ENCODE data around the gene TXNDC2. TPM values are rescaled to one million over a fixed set of nuclear protein-coding genes. Genes with fewer than 3 reads are reported as not detected.

The TXNDC2 gene
- total RNA-seq (not detected in 2 replicates), polyA plus RNA-seq (not detected in 2 replicates)

DNA sequence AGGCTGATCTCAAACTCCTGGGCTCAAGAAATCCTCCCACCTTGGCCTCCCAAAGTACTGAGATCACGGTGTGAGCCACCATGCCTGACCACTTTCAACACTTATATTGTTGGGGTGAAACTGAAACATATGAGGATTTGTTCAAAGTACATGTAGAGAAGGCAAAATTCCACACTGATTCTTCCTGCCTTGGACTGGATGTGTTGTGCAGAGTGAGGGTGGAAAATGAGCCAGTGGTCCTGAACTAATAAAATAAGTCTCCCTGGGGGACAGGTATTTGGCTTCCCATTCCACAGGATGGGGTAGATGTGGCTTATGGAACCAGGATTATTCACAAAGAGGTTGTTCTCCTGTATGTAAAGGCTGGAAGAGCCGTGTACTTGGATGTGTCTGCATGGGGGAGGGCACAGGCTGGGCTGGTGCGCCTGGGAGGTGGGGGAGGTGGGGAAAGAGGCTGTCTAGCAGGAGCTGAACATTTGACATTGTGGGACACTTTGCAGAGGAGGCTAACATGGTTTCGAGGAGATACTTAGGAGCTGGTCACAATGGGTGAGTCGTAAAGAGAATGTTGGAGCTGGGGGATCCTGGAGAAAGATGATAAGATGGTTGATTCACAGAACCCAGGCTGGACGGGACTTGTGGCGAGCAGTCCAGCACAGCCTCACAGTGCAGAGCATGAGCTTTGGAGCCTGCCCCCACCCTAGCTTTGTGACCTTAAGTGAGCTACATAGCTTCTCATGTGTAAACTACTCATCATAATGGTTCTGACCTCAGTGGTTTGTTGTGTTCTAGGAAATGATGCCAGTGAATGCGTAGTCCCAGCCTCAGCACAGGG, at the start of gene TXNDC2:
TXNDC2 (plus strand) TSS at position 804 of the 835 bp plus-strand sequence. CDS start 708 bp downstream, outside the sequence.
- H3K36me3 ChIP-seq = no peaks in the 10 kb centered on the region
- DNase-seq (ENCODE audit: low read depth in 1 of 2, low spot score in 1 of 2) = peak in 1 of 2 donors; percentile 20
- H3K4me1 ChIP-seq (ENCODE audit: low read depth) = no peaks in the 10 kb centered on the region
- H3K9me3 ChIP-seq (ENCODE audit: low read depth) = no peaks in the 10 kb centered on the region
- H3K27me3 ChIP-seq = no peaks in the 10 kb centered on the region
- no peak within 1 kb of the TSS for H3K4me3 ChIP-seq
- no peak within 1 kb of the TSS for H3K27ac ChIP-seq
- TF ChIP-seq, protein P1, sequence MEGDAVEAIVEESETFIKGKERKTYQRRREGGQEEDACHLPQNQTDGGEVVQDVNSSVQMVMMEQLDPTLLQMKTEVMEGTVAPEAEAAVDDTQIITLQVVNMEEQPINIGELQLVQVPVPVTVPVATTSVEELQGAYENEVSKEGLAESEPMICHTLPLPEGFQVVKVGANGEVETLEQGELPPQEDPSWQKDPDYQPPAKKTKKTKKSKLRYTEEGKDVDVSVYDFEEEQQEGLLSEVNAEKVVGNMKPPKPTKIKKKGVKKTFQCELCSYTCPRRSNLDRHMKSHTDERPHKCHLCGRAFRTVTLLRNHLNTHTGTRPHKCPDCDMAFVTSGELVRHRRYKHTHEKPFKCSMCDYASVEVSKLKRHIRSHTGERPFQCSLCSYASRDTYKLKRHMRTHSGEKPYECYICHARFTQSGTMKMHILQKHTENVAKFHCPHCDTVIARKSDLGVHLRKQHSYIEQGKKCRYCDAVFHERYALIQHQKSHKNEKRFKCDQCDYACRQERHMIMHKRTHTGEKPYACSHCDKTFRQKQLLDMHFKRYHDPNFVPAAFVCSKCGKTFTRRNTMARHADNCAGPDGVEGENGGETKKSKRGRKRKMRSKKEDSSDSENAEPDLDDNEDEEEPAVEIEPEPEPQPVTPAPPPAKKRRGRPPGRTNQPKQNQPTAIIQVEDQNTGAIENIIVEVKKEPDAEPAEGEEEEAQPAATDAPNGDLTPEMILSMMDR (IDR thresholded peaks at IDR 0.05; ENCODE audit: low read depth, low read length) = no peak

DNA sequence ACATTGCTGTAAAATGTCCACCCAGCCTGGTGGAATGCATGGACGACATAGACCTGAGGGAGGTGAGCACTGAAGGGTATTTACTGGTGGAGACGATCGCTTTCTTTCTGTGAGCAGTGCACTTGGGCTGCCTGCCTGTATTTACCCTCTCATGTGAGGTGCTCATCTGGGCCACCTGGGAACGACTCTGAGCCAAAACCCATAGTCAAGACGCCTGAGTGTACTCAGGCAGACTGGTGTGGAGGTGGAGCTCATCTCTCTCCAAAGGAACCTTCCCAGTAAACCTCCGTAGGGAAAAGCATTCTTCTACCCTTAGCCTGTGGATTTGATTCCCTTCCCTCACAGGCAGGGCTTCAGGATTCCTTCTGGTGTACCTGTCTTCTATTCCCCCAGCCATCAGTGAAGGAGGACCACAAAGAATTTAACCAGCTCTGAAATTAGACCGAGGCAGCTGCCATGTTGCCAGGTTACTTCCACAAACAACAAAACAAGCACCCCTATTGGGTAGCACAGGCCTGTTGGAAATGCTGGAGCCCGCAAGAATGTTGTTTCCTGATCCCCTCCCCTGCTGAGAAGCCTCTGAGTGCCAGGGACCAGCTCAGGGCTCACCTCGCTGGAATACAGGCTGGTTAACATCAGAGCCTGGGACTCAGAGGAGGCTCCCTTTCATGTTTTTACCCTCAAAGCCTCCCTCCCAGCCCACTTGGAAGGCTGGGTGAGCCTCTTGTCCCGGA, 47.5 kb upstream of the TXNDC2 start:
- no peaks in the 10 kb centered on the region for H3K9me3 ChIP-seq (ENCODE audit: low read depth)
- H3K27ac ChIP-seq = no peak overlapping the region
- DNase-seq (ENCODE audit: low read depth in 1 of 2, low spot score in 1 of 2) = peak; percentile 12 to 45
- peaks cover 8% of the 10 kb centered on the region for H3K27me3 ChIP-seq
- peaks cover 11% of the 10 kb centered on the region for H3K4me1 ChIP-seq (ENCODE audit: low read depth)
- H3K4me3 ChIP-seq = no peak overlapping the region
- TF ChIP-seq, protein P1 (IDR thresholded peaks at IDR 0.05; ENCODE audit: low read depth, low read length) = no peak
- H3K36me3 ChIP-seq = no peaks in the 10 kb centered on the region

DNA sequence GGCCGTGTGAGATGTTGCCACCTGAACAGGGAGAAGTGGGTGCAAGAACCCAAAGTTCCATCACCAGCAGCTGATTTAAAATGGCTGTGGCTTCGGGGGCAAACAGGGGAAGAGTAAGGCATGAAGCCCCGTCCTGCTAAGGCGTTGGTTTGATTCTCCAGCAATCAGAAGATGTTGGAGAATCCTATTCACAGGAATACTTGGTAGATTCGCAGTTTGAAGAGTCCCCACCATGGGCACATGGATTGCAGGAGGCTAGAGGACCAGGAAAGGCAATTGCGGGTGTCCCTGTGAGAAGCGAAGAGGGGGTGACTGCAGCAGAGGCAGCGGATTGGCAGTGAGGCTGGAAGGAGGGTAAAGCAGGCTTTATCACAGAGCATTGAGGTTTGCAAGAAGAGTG, 46.6 kb upstream of the TXNDC2 start:
- TF ChIP-seq, protein P1 (IDR thresholded peaks at IDR 0.05; ENCODE audit: low read depth, low read length) = no peak
- no peak for DNase-seq (ENCODE audit: low read depth in 1 of 2, low spot score in 1 of 2)
- Histone ChIP-seq H3K9me3 (ENCODE audit: low read depth) (no peaks in the 10 kb centered on the region), H3K27me3 (peaks cover 8% of the 10 kb centered on the region), H3K27ac (no peak overlapping the region), H3K4me1 (ENCODE audit: low read depth) (peaks cover 11% of the 10 kb centered on the region), H3K4me3 (no peak overlapping the region), H3K36me3 (no peaks in the 10 kb centered on the region)

DNA sequence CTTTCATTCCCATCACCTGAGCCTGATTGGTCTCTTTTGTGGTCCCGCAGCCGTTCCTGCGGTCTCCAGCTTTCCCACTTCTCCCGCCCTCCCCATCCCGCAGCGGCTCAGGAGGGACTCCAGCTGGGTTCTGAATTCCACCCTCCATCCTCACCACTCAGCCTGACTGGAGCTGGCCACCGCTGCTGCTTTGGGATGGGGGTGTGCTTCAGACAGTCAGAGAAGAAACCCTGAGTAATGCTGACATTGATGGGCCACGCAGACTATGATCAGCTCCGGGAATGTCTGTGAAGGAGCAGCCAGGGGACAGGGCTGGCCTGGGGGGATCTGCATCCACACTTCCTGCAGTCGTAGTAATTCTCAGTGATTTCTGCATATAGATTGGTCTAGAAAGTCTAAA, 45.9 kb upstream of the TXNDC2 start:
- Histone ChIP-seq H3K9me3 (ENCODE audit: low read depth) (no peaks in the 10 kb centered on the region), H3K27ac (no peak overlapping the region), H3K4me1 (ENCODE audit: low read depth) (peaks cover 11% of the 10 kb centered on the region), H3K4me3 (no peak overlapping the region), H3K27me3 (peaks cover 8% of the 10 kb centered on the region), H3K36me3 (no peaks in the 10 kb centered on the region)
- TF ChIP-seq, protein P1 (IDR thresholded peaks at IDR 0.05; ENCODE audit: low read depth, low read length) = no peak
- DNase-seq (ENCODE audit: low read depth in 1 of 2, low spot score in 1 of 2) = no peak

DNA sequence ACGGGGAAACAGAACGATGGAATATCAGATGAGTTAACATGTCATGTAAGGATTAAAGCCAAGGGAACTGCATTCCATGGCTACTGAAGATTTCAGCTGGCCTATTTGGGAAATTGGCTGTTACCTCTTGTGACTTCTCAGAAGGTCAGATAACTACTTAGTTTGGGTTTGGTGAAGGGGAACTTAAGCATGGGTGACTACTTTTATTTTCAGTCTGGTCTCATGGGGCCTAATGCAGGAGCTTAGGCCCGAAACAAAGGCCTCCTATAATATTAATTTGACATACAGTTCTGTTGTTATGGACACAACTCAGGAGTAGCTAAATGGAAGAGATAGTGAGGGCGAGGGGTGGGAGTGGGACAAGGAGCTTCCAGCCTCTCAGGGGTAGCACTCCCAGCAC, 44.0 kb upstream of the TXNDC2 start:
- Histone ChIP-seq H3K27ac (no peak overlapping the region), H3K9me3 (ENCODE audit: low read depth) (no peaks in the 10 kb centered on the region), H3K4me3 (no peak overlapping the region), H3K4me1 (ENCODE audit: low read depth) (no peaks in the 10 kb centered on the region), H3K36me3 (no peaks in the 10 kb centered on the region), H3K27me3 (peaks cover 8% of the 10 kb centered on the region)
- DNase-seq (ENCODE audit: low read depth in 1 of 2, low spot score in 1 of 2) = no peak
- TF ChIP-seq, protein P1 (IDR thresholded peaks at IDR 0.05; ENCODE audit: low read depth, low read length) = no peak

Measured in cardiac muscle cell (in vitro differentiated cells and primary cell).